ENCODE measurements around the gene FBRS. TPM values are rescaled to one million over a fixed set of nuclear protein-coding genes. Genes with fewer than 3 reads are reported as not detected.

FBRS gene
- total and polyA plus RNA-seq, 3 donors from 2014 or later: 140 to 302 (median 165) TPM

- DNase-seq: no peak
- H3K4me3 ChIP-seq: no peak overlapping the region
- intact Hi-C loops (cut with DNase I; ENCODE audit: low total_unique reads): no loop called here
- peaks cover 2% of the 10 kb centered on the region for H3K4me1 ChIP-seq
- WGBS, 2 donors: 87 to 90% methylated on average over 7 to 11 of the region's 11 CpGs
- H3K27me3 ChIP-seq: no peaks in the 10 kb centered on the region
- no peaks in the 10 kb centered on the region for H3K36me3 ChIP-seq (ENCODE audit: low read depth, missing control alignments)
- TF ChIP-seq CTCF (IDR thresholded peaks at IDR 0.05): no peak
- no peak for TF ChIP-seq POLR2A (IDR thresholded peaks at IDR 0.05)
- no peaks in the 10 kb centered on the region for H3K9me3 ChIP-seq
- H3K27ac ChIP-seq: no peak overlapping the region
Measured at GRCh38 chr16:30720086-30720485, 61.9 kb downstream of the FBRS start.

Small RNA genes lying within 50 kb of the gene (small RNA-seq; reads per million reads assigned to genes)
- gene AC093249.1 (0 reads per million in 2 donors), gene RNU6-1043P (0 reads per million in 2 donors), gene RNU6-416P (0 reads per million in 2 donors), gene SNORA30 (1.5 to 7.0 reads per million in 2 donors)

Other genes starting within 250 kb of the FBRS start
- gene DCTPP1, start 228.4 kb upstream of the FBRS start, total RNA-seq: 10 to 100 TPM; 15.2 to 26.1 TPM
- gene DCTPP1, start 228.4 kb upstream of the FBRS start, polyA plus RNA-seq (ENCODE audit: insufficient read depth, low read depth, low replicate concordance): 23.6 TPM
- gene SEPHS2, start 212.6 kb upstream of the FBRS start, total RNA-seq: 10 to 100 TPM; 17.7 to 19.8 TPM
- gene SEPHS2, start 212.6 kb upstream of the FBRS start, polyA plus RNA-seq (ENCODE audit: insufficient read depth, low read depth, low replicate concordance): 24.7 TPM
- gene ITGAL, start 185.7 kb upstream of the FBRS start, total RNA-seq: 1 to 10 TPM; 2.8 to 5.0 TPM
- 6.7 TPM for gene ITGAL, start 185.7 kb upstream of the FBRS start, polyA plus RNA-seq (ENCODE audit: insufficient read depth, low read depth, low replicate concordance)
- 10 to 100 TPM; 52.2 to 64.3 TPM for gene ZNF768, start 131.9 kb upstream of the FBRS start, total RNA-seq
- 52.3 TPM for gene ZNF768, start 131.9 kb upstream of the FBRS start, polyA plus RNA-seq (ENCODE audit: insufficient read depth, low read depth, low replicate concordance)
- gene ZNF747, start 123.6 kb upstream of the FBRS start, total RNA-seq: 10 to 100 TPM; 18.7 to 23.3 TPM
- gene ZNF747, start 123.6 kb upstream of the FBRS start, polyA plus RNA-seq (ENCODE audit: insufficient read depth, low read depth, low replicate concordance): 13.1 TPM
- gene ZNF764, start 100.1 kb upstream of the FBRS start, total RNA-seq: 10 to 100 TPM; 21.9 to 23.2 TPM
- 11.3 TPM for gene ZNF764, start 100.1 kb upstream of the FBRS start, polyA plus RNA-seq (ENCODE audit: insufficient read depth, low read depth, low replicate concordance)
- gene ZNF688, start 86.7 kb upstream of the FBRS start, total RNA-seq: 10 to 100 TPM; 21.7 to 54.6 TPM
- gene ZNF688, start 86.7 kb upstream of the FBRS start, polyA plus RNA-seq (ENCODE audit: insufficient read depth, low read depth, low replicate concordance): 38.5 TPM
- 10 to 100 TPM; 14.8 to 17.1 TPM for gene ZNF785, start 72.7 kb upstream of the FBRS start, total RNA-seq
- gene ZNF785, start 72.7 kb upstream of the FBRS start, polyA plus RNA-seq (ENCODE audit: insufficient read depth, low read depth, low replicate concordance): 5.9 TPM
- 10 to 100 TPM; 33.0 to 41.3 TPM for gene ZNF689, start 48.0 kb upstream of the FBRS start, total RNA-seq
- gene ZNF689, start 48.0 kb upstream of the FBRS start, polyA plus RNA-seq (ENCODE audit: insufficient read depth, low read depth, low replicate concordance): 82.7 TPM
- gene PRR14, start 7.5 kb upstream of the FBRS start, total RNA-seq: 10 to 100 TPM; 60.0 to 66.3 TPM
- gene PRR14, start 7.5 kb upstream of the FBRS start, polyA plus RNA-seq (ENCODE audit: insufficient read depth, low read depth, low replicate concordance): 37.0 TPM
- gene SRCAP, start 40.7 kb downstream of the FBRS start, total RNA-seq: 10 to 100 TPM; 74.3 to 80.8 TPM
- gene SRCAP, start 40.7 kb downstream of the FBRS start, polyA plus RNA-seq (ENCODE audit: insufficient read depth, low read depth, low replicate concordance): 44.3 TPM
- gene PHKG2, start 90.0 kb downstream of the FBRS start, total RNA-seq: 100 to 1,000 TPM in 1 of 2 donors, 10 to 100 TPM in 1; 78.4 to 129 TPM
- gene PHKG2, start 90.0 kb downstream of the FBRS start, polyA plus RNA-seq (ENCODE audit: insufficient read depth, low read depth, low replicate concordance): 312 TPM
- 10 to 100 TPM; 31.5 to 54.2 TPM for gene CFAP119, start 103.6 kb downstream of the FBRS start, total RNA-seq
- 43.3 TPM for gene CFAP119, start 103.6 kb downstream of the FBRS start, polyA plus RNA-seq (ENCODE audit: insufficient read depth, low read depth, low replicate concordance)
- 100 to 1,000 TPM; 143 to 162 TPM for gene RNF40, start 103.9 kb downstream of the FBRS start, total RNA-seq
- 219 TPM for gene RNF40, start 103.9 kb downstream of the FBRS start, polyA plus RNA-seq (ENCODE audit: insufficient read depth, low read depth, low replicate concordance)
- gene ZNF629, start 128.8 kb downstream of the FBRS start, total RNA-seq: 10 to 100 TPM; 19.4 to 21.9 TPM
- gene ZNF629, start 128.8 kb downstream of the FBRS start, polyA plus RNA-seq (ENCODE audit: insufficient read depth, low read depth, low replicate concordance): 11.2 TPM
- gene BCL7C, start 235.6 kb downstream of the FBRS start, total RNA-seq: 10 to 100 TPM; 49.6 to 57.4 TPM
- 40.2 TPM for gene BCL7C, start 235.6 kb downstream of the FBRS start, polyA plus RNA-seq (ENCODE audit: insufficient read depth, low read depth, low replicate concordance)
- gene CTF1, start 238.2 kb downstream of the FBRS start, total RNA-seq: 1 to 10 TPM; 5.9 to 9.0 TPM
- gene CTF1, start 238.2 kb downstream of the FBRS start, polyA plus RNA-seq (ENCODE audit: insufficient read depth, low read depth, low replicate concordance): 5.6 TPM

Measured in testis (tissue), 3 donors.